Parathyroid adenoma (tissue), 2 donors: Measurements from ENCODE around the gene RGS3.

Experiments used
- H2AFZ ChIP-seq: fragments of 300-600 bp; sonication (generic); one replicate; pipeline ENCODE4 v1.7.0; 2017; ENCODE audit warnings: antibody characterized with exemption, mild to moderate bottlenecking
- H3K27ac ChIP-seq: fragments of 300-600 bp; sonication (generic); one replicate; pipeline ENCODE4 v1.7.0; 2017
- H3K27me3 ChIP-seq: fragments of 300-600 bp; sonication (generic); one replicate; pipeline ENCODE4 v1.7.0; 2017; ENCODE audit warnings: low read length; ENCODE audit not compliant: control insufficient read depth, insufficient read depth
- H3K36me3 ChIP-seq: fragments of 300-600 bp; sonication (generic); one replicate; pipeline ENCODE4 v1.7.0; 2017; ENCODE audit warnings: low read length; ENCODE audit not compliant: control insufficient read depth, insufficient read depth
- H3K4me1 ChIP-seq: fragments of 300-600 bp; sonication (generic); one replicate; pipeline ENCODE4 v1.7.0; 2017; ENCODE audit warnings: control low read depth
- H3K4me2 ChIP-seq: fragments of 300-600 bp; sonication (generic); one replicate; pipeline ENCODE4 v1.7.0; 2017; ENCODE audit warnings: low read length
- H3K4me3 ChIP-seq: fragments of 300-600 bp; sonication (generic); one replicate; pipeline ENCODE4 v1.7.0; 2017; ENCODE audit warnings: low read depth, low read length
- H3K79me2 ChIP-seq: fragments of 300-600 bp; sonication (generic); one replicate; pipeline ENCODE4 v1.7.0; 2017; ENCODE audit warnings: control low read depth
- H3K9ac ChIP-seq: fragments of 300-600 bp; sonication (generic); one replicate; pipeline ENCODE4 v1.7.0; 2017; ENCODE audit warnings: mild to moderate bottlenecking
- H3K9me3 ChIP-seq: fragments of 300-600 bp; sonication (generic); one replicate; pipeline ENCODE4 v1.7.0; 2017; ENCODE audit warnings: low read length; ENCODE audit not compliant: control insufficient read depth
- CTCF ChIP-seq: fragments of 300-600 bp; sonication (generic); IDR thresholded peaks from one replicate; pipeline ENCODE4 v1.7.0; 2017; ENCODE audit warnings: antibody characterized with exemption, mild to moderate bottlenecking
- donor health status: primary hyperparathyroidism.

Gene RGS3

GRCh38 chr9:113522419-113522818 lies 58.9 kb downstream of the RGS3 start:
- Histone ChIP-seq H3K27ac (no peak overlapping the region), H3K9me3 (no peaks in the 10 kb centered on the region), H3K79me2 (no peaks in the 10 kb centered on the region), H3K4me2 (no peak overlapping the region), H2AFZ (no peak overlapping the region), H3K36me3 (no peaks in the 10 kb centered on the region), H3K9ac (no peak overlapping the region), H3K27me3 (no peaks in the 10 kb centered on the region), H3K4me1 (no peaks in the 10 kb centered on the region), H3K4me3 (no peak overlapping the region)
- TF ChIP-seq CTCF = no peak

- Histone ChIP-seq H2AFZ (no peak overlapping the region), H3K27me3 (no peaks in the 10 kb centered on the region), H3K9ac (no peak overlapping the region), H3K4me3 (no peak overlapping the region), H3K4me2 (no peak overlapping the region), H3K9me3 (no peaks in the 10 kb centered on the region), H3K79me2 (no peaks in the 10 kb centered on the region), H3K36me3 (no peaks in the 10 kb centered on the region), H3K27ac (no peak overlapping the region), H3K4me1 (no peaks in the 10 kb centered on the region)
- no peak for TF ChIP-seq CTCF
These were observed 59.3 kb downstream of the RGS3 start for GRCh38 chr9:113522858-113523257.

- Histone ChIP-seq H3K4me1 (no peaks in the 10 kb centered on the region), H3K27me3 (no peaks in the 10 kb centered on the region), H3K4me2 (no peak overlapping the region), H3K36me3 (no peaks in the 10 kb centered on the region), H3K9me3 (no peaks in the 10 kb centered on the region), H3K79me2 (no peaks in the 10 kb centered on the region), H2AFZ (no peak overlapping the region), H3K9ac (no peak overlapping the region), H3K4me3 (no peak overlapping the region), H3K27ac (peak overlapping the region; percentile 29)
- TF ChIP-seq CTCF = no peak
These were observed 60.1 kb downstream of the RGS3 start for GRCh38 chr9:113523421-113524141.

- H3K27ac ChIP-seq = no peak overlapping the region
- TF ChIP-seq CTCF = no peak
- H3K36me3 ChIP-seq = no peaks in the 10 kb centered on the region
These were observed 60.9 kb downstream of the RGS3 start for GRCh38 chr9:113524468-113524867.

GRCh38 chr9:113525205-113525604 lies 61.7 kb downstream of the RGS3 start:
- no peak overlapping the region for H3K27ac ChIP-seq
- no peak overlapping the region for H3K9ac ChIP-seq
- H3K4me1 ChIP-seq = no peaks in the 10 kb centered on the region
- H3K4me3 ChIP-seq = no peak overlapping the region
- H3K36me3 ChIP-seq = no peaks in the 10 kb centered on the region
- no peak for TF ChIP-seq CTCF
- H3K27me3 ChIP-seq = no peaks in the 10 kb centered on the region
- no peak overlapping the region for H3K4me2 ChIP-seq
- no peaks in the 10 kb centered on the region for H3K79me2 ChIP-seq
- H2AFZ ChIP-seq = no peak overlapping the region
- H3K9me3 ChIP-seq = no peaks in the 10 kb centered on the region

More at GRCh38 chr9:113524468-113524867, 60.9 kb downstream of the RGS3 start:
- Histone ChIP-seq H3K9me3 (no peaks in the 10 kb centered on the region), H3K4me3 (no peak overlapping the region), H3K79me2 (no peaks in the 10 kb centered on the region), H3K9ac (no peak overlapping the region), H3K4me2 (no peak overlapping the region), H3K27me3 (no peaks in the 10 kb centered on the region), H3K4me1 (no peaks in the 10 kb centered on the region), H2AFZ (no peak overlapping the region)
